HEK293 (cell line): ENCODE results near the gene ZNF555.

Source experiments
- EGR2 ChIP-seq: fragments of 450-650 bp; formaldehyde crosslinking; IDR thresholded peaks from 2 replicates; pipeline ENCODE4 v1.5.1; 2016; ENCODE audit warnings: low read depth, missing biosample characterization, missing genetic modification characterization
- GLIS1 ChIP-seq: fragments of 450-650 bp; formaldehyde crosslinking; IDR thresholded peaks from 2 replicates; pipeline ENCODE4 v1.5.1; 2016; ENCODE audit warnings: missing biosample characterization, missing genetic modification characterization
- GLIS2 ChIP-seq: fragments of 450-650 bp; formaldehyde crosslinking; IDR thresholded peaks from 2 replicates; pipeline ENCODE4 v1.5.1; 2016; ENCODE audit warnings: missing biosample characterization, missing genetic modification characterization
- INSM2 ChIP-seq: fragments of 450-650 bp; formaldehyde crosslinking; IDR thresholded peaks from 2 replicates; pipeline ENCODE4 v1.5.1; 2016; ENCODE audit warnings: missing biosample characterization, missing genetic modification characterization
- KLF17 ChIP-seq: fragments of 450-650 bp; formaldehyde crosslinking; IDR thresholded peaks from 2 replicates; pipeline ENCODE4 v1.5.1; 2016; ENCODE audit warnings: missing biosample characterization, missing genetic modification characterization
- PRDM10 ChIP-seq: fragments of 450-650 bp; formaldehyde crosslinking; IDR thresholded peaks from 2 replicates; pipeline ENCODE4 v1.5.1; 2016; ENCODE audit warnings: missing biosample characterization, missing genetic modification characterization
- YY2 ChIP-seq: fragments of 450-650 bp; formaldehyde crosslinking; IDR thresholded peaks from 2 replicates; pipeline ENCODE4 v1.5.1; 2016; ENCODE audit warnings: missing biosample characterization, missing genetic modification characterization
- ZBTB10 ChIP-seq: fragments of 450-650 bp; formaldehyde crosslinking; IDR thresholded peaks from 2 replicates; pipeline ENCODE4 v1.5.1; 2016; ENCODE audit warnings: missing biosample characterization, missing genetic modification characterization
- ZBTB48 ChIP-seq: fragments of 450-650 bp; formaldehyde crosslinking; IDR thresholded peaks from 2 replicates; pipeline ENCODE4 v1.5.1; 2016; ENCODE audit warnings: missing biosample characterization, missing genetic modification characterization
- ZFP69B ChIP-seq: fragments of 450-650 bp; formaldehyde crosslinking; IDR thresholded peaks from 2 replicates; pipeline ENCODE4 v1.5.1; 2016; ENCODE audit warnings: missing biosample characterization, missing genetic modification characterization
- ZNF394 ChIP-seq: fragments of 450-650 bp; formaldehyde crosslinking; IDR thresholded peaks from 2 replicates; pipeline ENCODE4 v1.5.1; 2016; ENCODE audit warnings: missing biosample characterization, missing genetic modification characterization, mild to moderate bottlenecking, moderate library complexity, borderline replicate concordance
- ZNF530 ChIP-seq: fragments of 450-650 bp; formaldehyde crosslinking; IDR thresholded peaks from 2 replicates; pipeline ENCODE4 v1.5.1; 2016; ENCODE audit warnings: low read depth, missing biosample characterization, missing genetic modification characterization
- ZNF664 ChIP-seq: fragments of 450-650 bp; formaldehyde crosslinking; IDR thresholded peaks from 2 replicates; pipeline ENCODE4 v1.5.1; 2016; ENCODE audit warnings: missing biosample characterization, missing genetic modification characterization
- ZNF692 ChIP-seq: fragments of 450-650 bp; formaldehyde crosslinking; IDR thresholded peaks from 2 replicates; pipeline ENCODE4 v1.5.1; 2016; ENCODE audit warnings: missing biosample characterization, missing genetic modification characterization
- ZNF747 ChIP-seq: fragments of 450-650 bp; formaldehyde crosslinking; IDR thresholded peaks from 2 replicates; pipeline ENCODE4 v1.5.1; 2016; ENCODE audit warnings: missing biosample characterization, missing genetic modification characterization
- ZNF776 ChIP-seq: fragments of 450-650 bp; formaldehyde crosslinking; IDR thresholded peaks from 2 replicates; pipeline ENCODE4 v1.5.0; 2017; ENCODE audit warnings: missing biosample characterization, missing genetic modification characterization, borderline replicate concordance
- ZNF785 ChIP-seq: fragments of 450-650 bp; formaldehyde crosslinking; IDR thresholded peaks from 2 replicates; pipeline ENCODE4 v1.5.1; 2016; ENCODE audit warnings: missing biosample characterization, missing genetic modification characterization
- ZSCAN18 ChIP-seq: fragments of 450-650 bp; formaldehyde crosslinking; IDR thresholded peaks from 2 replicates; pipeline ENCODE4 v1.5.1; 2016; ENCODE audit warnings: missing biosample characterization, missing genetic modification characterization
- ZSCAN23 ChIP-seq: fragments of 450-650 bp; formaldehyde crosslinking; IDR thresholded peaks from 2 replicates; pipeline ENCODE4 v1.5.1; 2016; ENCODE audit warnings: missing biosample characterization, missing genetic modification characterization
- ZSCAN30 ChIP-seq: fragments of 450-650 bp; IDR thresholded peaks from 2 replicates; pipeline ENCODE4 v1.5.1; 2018; ENCODE audit warnings: missing biosample characterization, mild to moderate bottlenecking, missing genetic modification characterization, moderate library complexity
- TF ChIP-seq, protein P1 (sequence below): fragments of 450-650 bp; formaldehyde crosslinking; IDR thresholded peaks from 2 replicates; pipeline ENCODE4 v1.5.1; 2016; ENCODE audit warnings: missing biosample characterization, missing genetic modification characterization
- TF ChIP-seq, protein P2 (sequence below): fragments of 450-650 bp; formaldehyde crosslinking; IDR thresholded peaks from 2 replicates; pipeline ENCODE4 v1.5.1; 2016; ENCODE audit warnings: missing biosample characterization, missing genetic modification characterization, borderline replicate concordance

ZNF555 gene

GRCh38 chr19:2840794-2841791, at the start of gene ZNF555 (continued):
- TF ChIP-seq, protein P1, sequence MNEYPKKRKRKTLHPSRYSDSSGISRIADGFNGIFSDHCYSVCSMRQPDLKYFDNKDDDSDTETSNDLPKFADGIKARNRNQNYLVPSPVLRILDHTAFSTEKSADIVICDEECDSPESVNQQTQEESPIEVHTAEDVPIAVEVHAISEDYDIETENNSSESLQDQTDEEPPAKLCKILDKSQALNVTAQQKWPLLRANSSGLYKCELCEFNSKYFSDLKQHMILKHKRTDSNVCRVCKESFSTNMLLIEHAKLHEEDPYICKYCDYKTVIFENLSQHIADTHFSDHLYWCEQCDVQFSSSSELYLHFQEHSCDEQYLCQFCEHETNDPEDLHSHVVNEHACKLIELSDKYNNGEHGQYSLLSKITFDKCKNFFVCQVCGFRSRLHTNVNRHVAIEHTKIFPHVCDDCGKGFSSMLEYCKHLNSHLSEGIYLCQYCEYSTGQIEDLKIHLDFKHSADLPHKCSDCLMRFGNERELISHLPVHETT (tag by site-specific recombination): peak; percentile 74; the same call in 1 of the 2 replicates
- TF ChIP-seq ZNF776 (tag by site-specific recombination) (no peak), ZNF785 (peak; percentile 100), GLIS2 (tag by site-specific recombination) (peak; percentile 85), GLIS1 (tag by site-specific recombination) (peak; percentile 87), PRDM10 (tag by site-specific recombination) (peak; percentile 62), ZNF692 (peak; percentile 81; the same call in 1 of the 2 replicates), ZBTB10 (0 out of 2 replicates have a peak, but pooled peaks have one; percentile 66), ZSCAN23 (tag by site-specific recombination) (peak; percentile 70), ZBTB48 (tag by site-specific recombination) (peak; percentile 91), ZNF530 (tag by site-specific recombination) (no peak), ZSCAN30 (tag by site-specific recombination) (peak; percentile 39), ZNF747 (tag by site-specific recombination) (no peak), ZFP69B (tag by site-specific recombination) (peak; percentile 87), ZNF664 (no peak; the same call in 1 of the 2 replicates), ZSCAN18 (tag by site-specific recombination) (peak; percentile 51; the same call in 1 of the 2 replicates), EGR2 (tag by site-specific recombination) (peak; percentile 65), INSM2 (tag by site-specific recombination) (peak; percentile 84), ZNF394 (tag by site-specific recombination) (peak; percentile 33; the same call in 1 of the 2 replicates), KLF17 (tag by site-specific recombination) (peak; percentile 80), YY2 (tag by site-specific recombination) (0 out of 2 replicates have a peak, but pooled peaks have one; percentile 2)
- TF ChIP-seq, protein P2, sequence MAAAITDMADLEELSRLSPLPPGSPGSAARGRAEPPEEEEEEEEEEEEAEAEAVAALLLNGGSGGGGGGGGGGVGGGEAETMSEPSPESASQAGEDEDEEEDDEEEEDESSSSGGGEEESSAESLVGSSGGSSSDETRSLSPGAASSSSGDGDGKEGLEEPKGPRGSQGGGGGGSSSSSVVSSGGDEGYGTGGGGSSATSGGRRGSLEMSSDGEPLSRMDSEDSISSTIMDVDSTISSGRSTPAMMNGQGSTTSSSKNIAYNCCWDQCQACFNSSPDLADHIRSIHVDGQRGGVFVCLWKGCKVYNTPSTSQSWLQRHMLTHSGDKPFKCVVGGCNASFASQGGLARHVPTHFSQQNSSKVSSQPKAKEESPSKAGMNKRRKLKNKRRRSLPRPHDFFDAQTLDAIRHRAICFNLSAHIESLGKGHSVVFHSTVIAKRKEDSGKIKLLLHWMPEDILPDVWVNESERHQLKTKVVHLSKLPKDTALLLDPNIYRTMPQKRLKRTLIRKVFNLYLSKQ (tag by site-specific recombination): 0 out of 2 replicates have a peak, but pooled peaks have one; percentile 20
